ENCODE data around the gene NKX2-4. TPM values are rescaled to one million over a fixed set of nuclear protein-coding genes. Genes with fewer than 3 reads are reported as not detected.
"Not testable (repeated sequence)": the region's sequence is repeated elsewhere in the genome, so short reads cannot be mapped to it uniquely, and the experiment has no call there.

NKX2-4 gene
- total RNA-seq, 1 experiment from 2014 or later = not detected

DNA sequence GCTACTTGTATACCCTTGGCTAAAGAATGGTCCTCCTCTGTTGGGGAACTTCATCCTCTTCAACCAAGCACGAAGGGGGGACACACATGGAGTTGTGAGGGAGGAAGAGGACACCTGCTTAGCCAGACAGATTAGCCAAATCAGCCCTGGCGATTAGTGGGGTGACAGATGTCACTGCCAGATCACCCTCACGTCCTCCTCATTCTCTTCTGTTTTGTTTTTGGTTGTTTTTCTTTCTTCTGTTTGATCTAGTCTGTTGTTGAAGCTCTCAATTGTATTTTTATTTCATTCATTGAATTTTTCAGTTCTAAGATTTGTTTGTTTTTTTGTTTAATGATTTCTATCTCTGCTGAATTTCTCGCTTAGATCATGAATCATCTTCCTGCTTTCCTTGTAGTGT lies 27.5 kb upstream of the NKX2-4 start:
- H3K27ac Mint-ChIP-seq (ENCODE audit: unreplicated experiment) = no peak overlapping the region
- DNase-seq = no peak
- H3K27me3 Mint-ChIP-seq (ENCODE audit: unreplicated experiment) = no peaks in the 10 kb centered on the region
- BruUV-seq (replicated peaks) = no TSS peak
- intact Hi-C loops (cut with micrococcal nuclease; ENCODE audit: unreplicated experiment) = no loop called here
- H3K4me1 Mint-ChIP-seq (ENCODE audit: low read depth, unreplicated experiment) = no peaks in the 10 kb centered on the region
- CTCF ChIA-PET = no interaction called here
- H3K4me3 Mint-ChIP-seq (ENCODE audit: low read depth, unreplicated experiment) = no peak overlapping the region
- TF ChIP-seq, protein P1, sequence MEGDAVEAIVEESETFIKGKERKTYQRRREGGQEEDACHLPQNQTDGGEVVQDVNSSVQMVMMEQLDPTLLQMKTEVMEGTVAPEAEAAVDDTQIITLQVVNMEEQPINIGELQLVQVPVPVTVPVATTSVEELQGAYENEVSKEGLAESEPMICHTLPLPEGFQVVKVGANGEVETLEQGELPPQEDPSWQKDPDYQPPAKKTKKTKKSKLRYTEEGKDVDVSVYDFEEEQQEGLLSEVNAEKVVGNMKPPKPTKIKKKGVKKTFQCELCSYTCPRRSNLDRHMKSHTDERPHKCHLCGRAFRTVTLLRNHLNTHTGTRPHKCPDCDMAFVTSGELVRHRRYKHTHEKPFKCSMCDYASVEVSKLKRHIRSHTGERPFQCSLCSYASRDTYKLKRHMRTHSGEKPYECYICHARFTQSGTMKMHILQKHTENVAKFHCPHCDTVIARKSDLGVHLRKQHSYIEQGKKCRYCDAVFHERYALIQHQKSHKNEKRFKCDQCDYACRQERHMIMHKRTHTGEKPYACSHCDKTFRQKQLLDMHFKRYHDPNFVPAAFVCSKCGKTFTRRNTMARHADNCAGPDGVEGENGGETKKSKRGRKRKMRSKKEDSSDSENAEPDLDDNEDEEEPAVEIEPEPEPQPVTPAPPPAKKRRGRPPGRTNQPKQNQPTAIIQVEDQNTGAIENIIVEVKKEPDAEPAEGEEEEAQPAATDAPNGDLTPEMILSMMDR (IDR thresholded peaks at IDR 0.05; ENCODE audit: unreplicated experiment) = no peak
- peaks cover 3% of the 10 kb centered on the region for H3K9me3 Mint-ChIP-seq (ENCODE audit: low read depth, unreplicated experiment)
- H3K36me3 Mint-ChIP-seq (ENCODE audit: insufficient read depth, unreplicated experiment) = no peaks in the 10 kb centered on the region

DNA sequence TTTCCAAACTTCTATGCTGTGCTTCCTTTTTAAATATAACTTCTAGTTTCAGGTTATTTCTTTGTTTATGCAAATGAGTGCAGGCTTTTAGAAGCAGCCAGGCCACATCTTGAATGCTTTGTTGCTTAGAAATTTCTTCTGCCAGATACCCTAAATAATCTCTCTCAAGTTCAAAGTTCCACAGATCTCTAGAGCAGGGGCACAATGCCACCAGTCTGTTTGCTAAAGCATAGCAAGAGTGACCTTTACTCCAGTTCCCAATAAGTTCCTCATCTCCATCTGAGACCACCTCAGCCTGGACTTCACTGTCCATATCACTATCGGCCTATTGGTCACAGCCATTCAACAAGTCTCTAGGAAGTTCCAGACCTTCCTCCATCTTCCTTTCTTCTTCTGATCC lies 26.4 kb upstream of the NKX2-4 start:
- DNase-seq; BruUV-seq (replicated peaks); H3K27me3 Mint-ChIP-seq (ENCODE audit: unreplicated experiment); H3K27ac Mint-ChIP-seq (ENCODE audit: unreplicated experiment); H3K4me3 Mint-ChIP-seq (ENCODE audit: low read depth, unreplicated experiment); H3K4me1 Mint-ChIP-seq (ENCODE audit: low read depth, unreplicated experiment); H3K9me3 Mint-ChIP-seq (ENCODE audit: low read depth, unreplicated experiment); intact Hi-C loops (cut with micrococcal nuclease; ENCODE audit: unreplicated experiment); CTCF ChIA-PET; H3K36me3 Mint-ChIP-seq (ENCODE audit: insufficient read depth, unreplicated experiment): not testable (repeated sequence)

DNA sequence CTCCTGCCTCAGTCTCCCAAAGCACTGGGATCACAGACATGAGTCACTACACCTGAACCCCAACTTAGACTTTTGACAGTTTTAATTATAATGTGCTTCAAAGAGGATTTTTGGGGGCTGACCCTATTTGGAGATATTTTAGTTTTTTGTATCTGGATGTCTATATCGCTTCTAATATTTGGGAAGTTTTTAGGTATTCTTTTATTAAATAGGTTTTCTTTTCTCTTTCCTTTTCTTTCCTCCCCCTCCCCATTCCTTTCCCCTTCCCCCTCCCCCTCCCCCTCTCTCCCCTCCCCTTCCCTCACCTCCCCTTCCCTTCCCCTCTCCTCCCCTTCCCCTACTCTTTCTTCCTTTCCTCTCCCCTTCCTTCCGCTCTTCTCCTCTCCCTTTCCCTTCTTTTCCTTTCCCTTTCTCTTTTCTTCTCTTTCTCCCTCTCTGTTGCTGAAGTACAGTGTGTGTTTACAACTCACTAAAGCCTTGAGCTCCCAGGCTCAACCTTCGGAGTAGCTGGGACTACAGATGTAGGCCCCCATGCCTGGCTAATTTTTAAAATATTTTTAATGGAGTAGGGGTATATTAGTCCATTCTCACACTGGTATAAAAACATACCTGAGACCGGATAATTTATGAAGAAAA lies 24.4 kb upstream of the NKX2-4 start:
- H3K4me1 Mint-ChIP-seq (ENCODE audit: low read depth, unreplicated experiment) = no peaks in the 10 kb centered on the region
- BruUV-seq (replicated peaks) = no TSS peak
- H3K27me3 Mint-ChIP-seq (ENCODE audit: unreplicated experiment) = no peaks in the 10 kb centered on the region
- H3K36me3 Mint-ChIP-seq (ENCODE audit: insufficient read depth, unreplicated experiment) = no peaks in the 10 kb centered on the region
- H3K9me3 Mint-ChIP-seq (ENCODE audit: low read depth, unreplicated experiment) = peaks cover 3% of the 10 kb centered on the region
- CTCF ChIA-PET = no interaction called here
- no peak overlapping the region for H3K27ac Mint-ChIP-seq (ENCODE audit: unreplicated experiment)
- intact Hi-C loops (cut with micrococcal nuclease; ENCODE audit: unreplicated experiment) = no loop called here
- DNase-seq = no peak
- H3K4me3 Mint-ChIP-seq (ENCODE audit: low read depth, unreplicated experiment) = no peak overlapping the region
- TF ChIP-seq, protein P1 (IDR thresholded peaks at IDR 0.05; ENCODE audit: unreplicated experiment) = no peak

DNA sequence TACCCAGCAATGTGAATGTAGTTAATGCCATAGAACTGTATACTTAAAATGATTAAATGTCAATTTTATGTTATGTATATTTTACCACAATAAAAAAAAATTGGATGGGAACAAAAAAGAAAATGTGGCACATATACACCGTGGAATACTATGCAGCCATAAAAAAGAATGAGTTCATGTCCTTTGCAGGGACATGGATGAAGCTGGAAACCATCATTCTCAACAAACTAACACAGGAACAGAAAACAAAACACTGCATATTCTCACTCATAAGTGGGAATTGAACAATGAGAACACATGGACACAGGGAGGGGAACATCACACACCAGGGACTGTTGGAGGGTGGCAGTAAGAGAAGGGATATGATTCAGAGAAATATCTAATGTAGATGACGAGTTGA lies 21.8 kb upstream of the NKX2-4 start:
- peaks cover 12% of the 10 kb centered on the region for H3K27me3 Mint-ChIP-seq (ENCODE audit: unreplicated experiment)
- H3K27ac Mint-ChIP-seq (ENCODE audit: unreplicated experiment); H3K9me3 Mint-ChIP-seq (ENCODE audit: low read depth, unreplicated experiment); BruUV-seq (replicated peaks); H3K36me3 Mint-ChIP-seq (ENCODE audit: insufficient read depth, unreplicated experiment); intact Hi-C loops (cut with micrococcal nuclease; ENCODE audit: unreplicated experiment); H3K4me3 Mint-ChIP-seq (ENCODE audit: low read depth, unreplicated experiment); DNase-seq; H3K4me1 Mint-ChIP-seq (ENCODE audit: low read depth, unreplicated experiment); CTCF ChIA-PET: not testable (repeated sequence)

DNA sequence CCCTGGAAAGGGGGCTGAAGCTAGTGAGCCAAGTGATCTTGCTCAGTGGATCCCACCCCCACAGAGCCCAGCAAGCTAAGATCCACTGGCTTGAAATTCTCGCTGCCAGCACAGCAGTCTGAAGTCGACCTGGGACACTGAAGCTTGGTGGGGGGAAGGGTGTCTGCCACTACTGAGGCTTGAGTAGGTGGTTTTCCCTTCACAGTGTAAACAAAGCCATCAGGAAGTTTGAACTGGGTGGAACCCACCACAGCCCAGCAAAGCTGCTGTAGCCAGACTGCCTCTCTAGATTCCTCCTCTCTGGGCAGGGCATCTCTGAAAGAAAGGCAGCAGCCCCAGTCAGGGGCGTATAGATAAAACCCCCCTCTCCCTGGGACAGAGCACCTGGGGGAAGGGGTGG lies 16.7 kb upstream of the NKX2-4 start:
- CTCF ChIA-PET; BruUV-seq (replicated peaks); H3K4me3 Mint-ChIP-seq (ENCODE audit: low read depth, unreplicated experiment); H3K4me1 Mint-ChIP-seq (ENCODE audit: low read depth, unreplicated experiment); H3K36me3 Mint-ChIP-seq (ENCODE audit: insufficient read depth, unreplicated experiment); intact Hi-C loops (cut with micrococcal nuclease; ENCODE audit: unreplicated experiment); DNase-seq; H3K27ac Mint-ChIP-seq (ENCODE audit: unreplicated experiment); H3K9me3 Mint-ChIP-seq (ENCODE audit: low read depth, unreplicated experiment): not testable (repeated sequence)
- H3K27me3 Mint-ChIP-seq (ENCODE audit: unreplicated experiment) = peaks cover 12% of the 10 kb centered on the region

DNA sequence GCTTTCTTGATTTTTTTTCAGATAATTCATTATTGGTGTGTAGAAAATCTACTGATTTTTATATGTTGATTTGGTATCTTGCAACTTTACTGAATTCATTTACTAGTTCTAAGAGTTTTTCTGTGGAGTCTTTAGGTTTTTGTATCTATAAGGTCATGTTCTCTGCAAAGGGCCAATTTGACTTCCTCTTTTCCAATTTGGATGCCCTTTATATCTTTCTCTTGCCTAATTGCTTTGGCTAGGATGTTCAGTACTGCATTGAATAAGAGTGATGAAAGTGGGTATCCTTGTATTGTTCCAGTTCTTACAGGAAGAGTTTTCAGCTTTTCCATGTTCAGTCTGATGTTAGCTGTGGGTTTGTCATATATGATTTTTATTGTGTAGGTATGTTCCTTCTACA lies 14.4 kb upstream of the NKX2-4 start:
- BruUV-seq (replicated peaks) = no TSS peak
- Mint-ChIP-seq H3K36me3 (ENCODE audit: insufficient read depth, unreplicated experiment) (no peaks in the 10 kb centered on the region), H3K9me3 (ENCODE audit: low read depth, unreplicated experiment) (no peaks in the 10 kb centered on the region), H3K4me1 (ENCODE audit: low read depth, unreplicated experiment) (no peaks in the 10 kb centered on the region), H3K27ac (ENCODE audit: unreplicated experiment) (no peak overlapping the region), H3K4me3 (ENCODE audit: low read depth, unreplicated experiment) (no peak overlapping the region), H3K27me3 (ENCODE audit: unreplicated experiment) (peaks cover 12% of the 10 kb centered on the region)
- TF ChIP-seq, protein P1 (IDR thresholded peaks at IDR 0.05; ENCODE audit: unreplicated experiment) = no peak
- DNase-seq = no peak
- CTCF ChIA-PET = no interaction called here
- intact Hi-C loops (cut with micrococcal nuclease; ENCODE audit: unreplicated experiment) = no loop called here
